ENCODE data around the gene CPLX4.

DNA sequence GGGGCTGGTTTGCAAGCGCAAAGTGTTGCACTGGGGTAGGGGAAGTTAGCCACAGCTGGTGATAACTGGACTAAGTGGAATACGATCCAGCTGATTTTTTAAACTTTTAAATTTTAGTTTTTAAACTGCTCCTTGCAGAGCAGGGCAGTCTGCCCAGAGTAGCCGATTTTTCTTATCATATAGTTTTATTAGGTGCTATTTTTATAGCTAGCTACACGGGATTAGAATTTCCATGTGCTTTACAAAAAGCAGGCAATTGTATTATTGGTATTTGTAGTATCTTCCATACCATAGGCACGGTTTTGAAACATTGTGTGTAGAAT, 9.6 kb downstream of the CPLX4 start:
- TF ChIP-seq HOXA7 (CRISPR knock-in tag; IDR thresholded peaks at IDR 0.05) (no peak), ZNF577 (CRISPR knock-in tag; IDR thresholded peaks at IDR 0.05; ENCODE audit: borderline replicate concordance, low read depth) (no peak), KDM5B (CRISPR knock-in tag; IDR thresholded peaks at IDR 0.05; ENCODE audit: borderline replicate concordance) (no peak), ZFP36 (IDR thresholded peaks at IDR 0.05; ENCODE audit: borderline replicate concordance, low read depth, low read length, partially characterized antibody) (no peak), BRD4 (CRISPR knock-in tag; IDR thresholded peaks at IDR 0.05) (no peak), ZNF230 (CRISPR knock-in tag; IDR thresholded peaks at IDR 0.05) (no peak), CEBPB (IDR thresholded peaks at IDR 0.05; ENCODE audit: borderline replicate concordance, low read depth, low read length) (no peak), ZBTB8A (CRISPR knock-in tag; IDR thresholded peaks at IDR 0.05; ENCODE audit: borderline replicate concordance, low read depth) (no peak)
- TF ChIP-seq, protein P1, sequence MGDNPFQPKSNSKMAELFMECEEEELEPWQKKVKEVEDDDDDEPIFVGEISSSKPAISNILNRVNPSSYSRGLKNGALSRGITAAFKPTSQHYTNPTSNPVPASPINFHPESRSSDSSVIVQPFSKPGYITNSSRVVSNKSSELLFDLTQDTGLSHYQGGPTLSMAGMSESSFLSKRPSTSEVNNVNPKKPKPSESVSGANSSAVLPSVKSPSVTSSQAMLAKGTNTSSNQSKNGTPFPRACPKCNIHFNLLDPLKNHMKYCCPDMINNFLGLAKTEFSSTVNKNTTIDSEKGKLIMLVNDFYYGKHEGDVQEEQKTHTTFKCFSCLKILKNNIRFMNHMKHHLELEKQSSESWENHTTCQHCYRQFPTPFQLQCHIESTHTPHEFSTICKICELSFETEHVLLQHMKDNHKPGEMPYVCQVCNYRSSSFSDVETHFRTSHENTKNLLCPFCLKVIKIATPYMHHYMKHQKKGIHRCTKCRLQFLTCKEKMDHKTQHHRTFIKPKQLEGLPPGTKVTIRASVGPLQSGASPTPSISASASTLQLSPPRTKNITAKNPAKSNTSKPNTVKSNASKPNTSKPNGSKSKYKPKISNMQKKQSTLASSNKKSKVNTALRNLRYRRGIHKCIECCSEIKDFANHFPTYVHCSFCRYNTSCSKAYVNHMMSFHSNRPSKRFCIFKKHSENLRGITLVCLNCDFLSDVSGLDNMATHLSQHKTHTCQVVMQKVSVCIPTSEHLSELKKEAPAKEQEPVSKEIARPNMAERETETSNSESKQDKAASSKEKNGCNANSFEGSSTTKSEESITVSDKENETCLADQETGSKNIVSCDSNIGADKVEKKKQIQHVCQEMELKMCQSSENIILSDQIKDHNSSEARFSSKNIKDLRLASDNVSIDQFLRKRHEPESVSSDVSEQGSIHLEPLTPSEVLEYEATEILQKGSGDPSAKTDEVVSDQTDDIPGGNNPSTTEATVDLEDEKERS (CRISPR knock-in tag; IDR thresholded peaks at IDR 0.05) = no peak
- TF ChIP-seq, protein P2, sequence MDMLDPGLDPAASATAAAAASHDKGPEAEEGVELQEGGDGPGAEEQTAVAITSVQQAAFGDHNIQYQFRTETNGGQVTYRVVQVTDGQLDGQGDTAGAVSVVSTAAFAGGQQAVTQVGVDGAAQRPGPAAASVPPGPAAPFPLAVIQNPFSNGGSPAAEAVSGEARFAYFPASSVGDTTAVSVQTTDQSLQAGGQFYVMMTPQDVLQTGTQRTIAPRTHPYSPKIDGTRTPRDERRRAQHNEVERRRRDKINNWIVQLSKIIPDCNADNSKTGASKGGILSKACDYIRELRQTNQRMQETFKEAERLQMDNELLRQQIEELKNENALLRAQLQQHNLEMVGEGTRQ (IDR thresholded peaks at IDR 0.05; ENCODE audit: low read depth, low read length) = no peak
- TF ChIP-seq, protein P2 (CRISPR knock-in tag; IDR thresholded peaks at IDR 0.05; ENCODE audit: borderline replicate concordance) = no peak
- TF ChIP-seq, protein P3, sequence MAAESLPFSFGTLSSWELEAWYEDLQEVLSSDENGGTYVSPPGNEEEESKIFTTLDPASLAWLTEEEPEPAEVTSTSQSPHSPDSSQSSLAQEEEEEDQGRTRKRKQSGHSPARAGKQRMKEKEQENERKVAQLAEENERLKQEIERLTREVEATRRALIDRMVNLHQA (CRISPR knock-in tag; IDR thresholded peaks at IDR 0.05) = no peak
